GM12864 (cell line): ENCODE results near the gene B4GALT5.

Experiments used
- DNase-seq: peaks from one replicate; pipeline ENCODE4 v3.0.0-alpha.2; 2011; ENCODE audit warnings: low read depth
- H3K4me3 ChIP-seq: 2 replicates; pipeline ENCODE4 v1.5.1; 2011; ENCODE audit warnings: mild to moderate bottlenecking, low read depth, low read length, control low read depth
- TF ChIP-seq, protein P1 (sequence below): IDR thresholded peaks from 2 replicates; pipeline ENCODE4 v1.5.1; 2011; ENCODE audit warnings: low read depth, mild to moderate bottlenecking, moderate library complexity, low read length, control low read depth, inconsistent platforms; ENCODE audit errors: missing control alignments

Gene B4GALT5

GRCh38 chr20:49657118-49657901 is 56.4 kb downstream of the B4GALT5 start:
- TF ChIP-seq, protein P1, sequence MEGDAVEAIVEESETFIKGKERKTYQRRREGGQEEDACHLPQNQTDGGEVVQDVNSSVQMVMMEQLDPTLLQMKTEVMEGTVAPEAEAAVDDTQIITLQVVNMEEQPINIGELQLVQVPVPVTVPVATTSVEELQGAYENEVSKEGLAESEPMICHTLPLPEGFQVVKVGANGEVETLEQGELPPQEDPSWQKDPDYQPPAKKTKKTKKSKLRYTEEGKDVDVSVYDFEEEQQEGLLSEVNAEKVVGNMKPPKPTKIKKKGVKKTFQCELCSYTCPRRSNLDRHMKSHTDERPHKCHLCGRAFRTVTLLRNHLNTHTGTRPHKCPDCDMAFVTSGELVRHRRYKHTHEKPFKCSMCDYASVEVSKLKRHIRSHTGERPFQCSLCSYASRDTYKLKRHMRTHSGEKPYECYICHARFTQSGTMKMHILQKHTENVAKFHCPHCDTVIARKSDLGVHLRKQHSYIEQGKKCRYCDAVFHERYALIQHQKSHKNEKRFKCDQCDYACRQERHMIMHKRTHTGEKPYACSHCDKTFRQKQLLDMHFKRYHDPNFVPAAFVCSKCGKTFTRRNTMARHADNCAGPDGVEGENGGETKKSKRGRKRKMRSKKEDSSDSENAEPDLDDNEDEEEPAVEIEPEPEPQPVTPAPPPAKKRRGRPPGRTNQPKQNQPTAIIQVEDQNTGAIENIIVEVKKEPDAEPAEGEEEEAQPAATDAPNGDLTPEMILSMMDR: no peak
- no peak for DNase-seq
- H3K4me3 ChIP-seq: no peak overlapping the region

DNA sequence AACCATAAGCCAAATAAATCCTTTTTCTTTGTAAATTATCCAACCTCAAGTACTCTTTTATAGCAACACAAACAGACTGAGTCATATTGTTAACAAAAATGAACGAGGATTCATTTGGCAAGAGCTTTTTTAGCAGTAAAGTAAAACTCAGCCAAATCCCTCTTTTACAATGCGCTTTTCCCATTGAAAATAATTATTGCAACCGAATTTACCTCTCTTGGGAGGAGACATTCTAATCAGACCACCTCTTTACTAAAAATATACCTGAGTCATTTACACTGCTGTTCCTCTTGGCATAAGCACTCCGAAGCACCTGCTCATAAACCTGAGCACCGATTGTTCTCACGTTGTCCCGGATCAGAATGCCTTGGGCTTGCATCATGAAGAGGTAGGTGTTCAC is 57.4 kb downstream of the B4GALT5 start:
- no peak overlapping the region for H3K4me3 ChIP-seq
- TF ChIP-seq, protein P1: no peak
- no peak for DNase-seq

GRCh38 chr20:49653925-49654434 is 59.7 kb downstream of the B4GALT5 start:
- H3K4me3 ChIP-seq: no peak overlapping the region
- TF ChIP-seq, protein P1: no peak
- DNase-seq: no peak

DNA sequence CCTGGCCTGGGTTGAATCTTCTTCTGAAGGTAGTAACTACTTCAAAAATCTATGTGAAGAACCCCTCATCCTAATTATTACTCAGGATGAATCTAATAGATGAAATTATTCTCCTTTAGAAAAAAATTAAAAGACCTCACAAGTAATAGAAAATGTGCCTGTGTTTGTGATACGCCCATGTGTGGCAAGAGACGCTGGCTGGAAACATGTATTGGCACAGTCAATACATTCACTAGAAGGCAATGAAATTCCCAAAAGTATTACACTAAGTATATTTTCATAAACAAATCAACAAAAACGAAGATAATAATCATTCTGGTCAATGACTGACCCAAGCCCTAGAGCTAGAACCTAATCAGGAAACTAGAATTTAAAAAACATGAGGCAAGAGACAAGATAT is 64.0 kb downstream of the B4GALT5 start:
- TF ChIP-seq, protein P1: no peak
- no peak for DNase-seq
- H3K4me3 ChIP-seq: no peak overlapping the region

DNA sequence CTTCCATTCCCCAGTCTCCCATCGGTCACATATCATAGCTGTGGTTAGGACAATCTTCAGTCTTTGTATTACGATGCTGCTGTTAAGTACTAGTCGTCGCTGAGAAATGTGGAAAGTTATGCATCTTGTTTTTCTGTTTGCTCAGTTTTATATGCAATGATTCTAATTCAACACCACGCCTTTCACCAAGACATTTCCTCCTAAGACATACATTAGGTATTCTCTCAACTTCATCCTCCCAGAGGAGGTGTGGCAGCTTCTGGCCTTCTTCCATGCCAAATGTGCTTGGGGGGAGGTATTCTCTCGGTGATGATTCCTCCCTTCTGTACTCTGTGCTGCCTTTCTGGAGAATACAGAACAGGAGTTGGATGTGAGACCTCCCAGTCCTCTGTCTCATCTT is 66.1 kb downstream of the B4GALT5 start:
- DNase-seq: no peak
- TF ChIP-seq, protein P1: no peak
- H3K4me3 ChIP-seq: no peak overlapping the region

DNA sequence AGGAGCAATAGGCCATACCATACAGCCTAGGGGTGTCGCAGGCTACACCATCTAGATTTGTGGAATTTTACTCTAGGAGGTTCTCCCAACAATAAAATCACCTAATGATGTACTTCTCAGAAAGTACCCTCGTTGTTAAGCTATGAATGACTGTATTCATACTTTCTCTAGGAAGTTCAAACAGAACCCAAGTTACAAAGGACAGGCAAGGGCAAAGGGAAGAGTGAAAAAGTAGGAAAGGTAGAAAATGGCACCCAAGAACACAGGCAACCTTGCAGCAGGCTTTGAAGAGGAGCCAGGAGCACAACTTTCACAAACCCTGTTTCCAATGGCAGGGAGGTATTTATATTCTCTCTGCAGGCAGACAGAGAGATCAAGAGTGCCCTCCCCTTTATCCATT is 67.2 kb downstream of the B4GALT5 start:
- H3K4me3 ChIP-seq: no peak overlapping the region
- DNase-seq: no peak
- TF ChIP-seq, protein P1: no peak

DNA sequence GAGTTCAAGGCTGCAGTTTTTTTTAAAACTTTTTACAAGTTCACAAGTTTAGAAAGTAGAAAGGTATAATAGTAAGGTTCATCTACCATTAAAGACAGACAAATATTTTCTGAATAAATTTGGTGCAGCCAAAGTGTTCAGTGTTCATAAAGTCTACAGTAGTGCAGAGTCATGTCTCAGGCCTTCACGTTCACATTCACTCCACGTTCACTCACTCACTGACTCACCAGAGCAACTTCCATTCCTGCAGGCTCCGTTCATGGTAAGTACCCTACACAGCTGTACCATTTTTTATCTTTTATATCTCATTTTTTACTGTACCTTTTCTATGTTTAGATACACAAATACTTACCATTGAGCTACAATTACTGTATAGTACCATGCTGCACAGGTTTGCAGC is 67.6 kb downstream of the B4GALT5 start:
- no peak for DNase-seq
- no peak overlapping the region for H3K4me3 ChIP-seq
- TF ChIP-seq, protein P1: no peak
